Measurements from ENCODE around the gene EDN2.

Gene EDN2

GRCh38 chr1:41433501-41433900, 51.0 kb downstream of the EDN2 start:
- no peak for DNase-seq (ENCODE audit: low read depth, low spot score)
- Histone ChIP-seq H3K9ac (ENCODE audit: insufficient read length, low read depth) (no peak overlapping the region), H3K4me3 (ENCODE audit: insufficient read length, low read depth) (no peak overlapping the region), H3K9me3 (ENCODE audit: insufficient read depth, low read length) (no peaks in the 10 kb centered on the region), H3K4me1 (ENCODE audit: insufficient read depth, insufficient read length) (peaks cover 27% of the 10 kb centered on the region), H3K27me3 (ENCODE audit: insufficient read depth, insufficient read length) (no peaks in the 10 kb centered on the region), H3K36me3 (ENCODE audit: insufficient read depth, insufficient read length, low read length) (no peaks in the 10 kb centered on the region)
- TF ChIP-seq YY1 (IDR thresholded peaks at IDR 0.05; ENCODE audit: insufficient read depth, insufficient read length) (no peak), ZNF274 (IDR thresholded peaks at IDR 0.05; ENCODE audit: low read depth, low read length) (no peak), SUZ12 (IDR thresholded peaks at IDR 0.05; ENCODE audit: extremely low read depth, insufficient read depth, insufficient read length) (no peak)

- TF ChIP-seq YY1 (IDR thresholded peaks at IDR 0.05; ENCODE audit: insufficient read depth, insufficient read length) (no peak), SUZ12 (IDR thresholded peaks at IDR 0.05; ENCODE audit: extremely low read depth, insufficient read depth, insufficient read length) (no peak), ZNF274 (IDR thresholded peaks at IDR 0.05; ENCODE audit: low read depth, low read length) (no peak)
- peaks cover 27% of the 10 kb centered on the region for H3K4me1 ChIP-seq (ENCODE audit: insufficient read depth, insufficient read length)
- no peaks in the 10 kb centered on the region for H3K27me3 ChIP-seq (ENCODE audit: insufficient read depth, insufficient read length)
- H3K9ac ChIP-seq (ENCODE audit: insufficient read length, low read depth) = peak overlapping the region; percentile 24
- H3K36me3 ChIP-seq (ENCODE audit: insufficient read depth, insufficient read length, low read length) = no peaks in the 10 kb centered on the region
- no peaks in the 10 kb centered on the region for H3K9me3 ChIP-seq (ENCODE audit: insufficient read depth, low read length)
- no peak overlapping the region for H3K4me3 ChIP-seq (ENCODE audit: insufficient read length, low read depth)
- peak; percentile 93 for DNase-seq (ENCODE audit: low read depth, low spot score)
These were observed 51.8 kb downstream of the EDN2 start for GRCh38 chr1:41432481-41433280.

- H3K4me1 ChIP-seq (ENCODE audit: insufficient read depth, insufficient read length) = peaks cover 23% of the 10 kb centered on the region
- DNase-seq (ENCODE audit: low read depth, low spot score) = no peak
- TF ChIP-seq SUZ12 (IDR thresholded peaks at IDR 0.05; ENCODE audit: extremely low read depth, insufficient read depth, insufficient read length) (no peak), ZNF274 (IDR thresholded peaks at IDR 0.05; ENCODE audit: low read depth, low read length) (no peak)
These were observed 52.8 kb downstream of the EDN2 start for GRCh38 chr1:41431490-41432350.

GRCh38 chr1:41430582-41430981, 53.9 kb downstream of the EDN2 start:
- DNase-seq (ENCODE audit: low read depth, low spot score) = no peak
- Histone ChIP-seq H3K27me3 (ENCODE audit: insufficient read depth, insufficient read length) (no peaks in the 10 kb centered on the region), H3K4me3 (ENCODE audit: insufficient read length, low read depth) (no peak overlapping the region), H3K9ac (ENCODE audit: insufficient read length, low read depth) (no peak overlapping the region), H3K36me3 (ENCODE audit: insufficient read depth, insufficient read length, low read length) (no peaks in the 10 kb centered on the region), H3K9me3 (ENCODE audit: insufficient read depth, low read length) (no peaks in the 10 kb centered on the region), H3K4me1 (ENCODE audit: insufficient read depth, insufficient read length) (peaks cover 19% of the 10 kb centered on the region)
- no peak for TF ChIP-seq SUZ12 (IDR thresholded peaks at IDR 0.05; ENCODE audit: extremely low read depth, insufficient read depth, insufficient read length)
- TF ChIP-seq YY1 (IDR thresholded peaks at IDR 0.05; ENCODE audit: insufficient read depth, insufficient read length) = no peak
- TF ChIP-seq ZNF274 (IDR thresholded peaks at IDR 0.05; ENCODE audit: low read depth, low read length) = no peak

More at GRCh38 chr1:41431490-41432350, 52.8 kb downstream of the EDN2 start:
- no peaks in the 10 kb centered on the region for H3K9me3 ChIP-seq (ENCODE audit: insufficient read depth, low read length)
- H3K9ac ChIP-seq (ENCODE audit: insufficient read length, low read depth) = peak overlapping the region; percentile 21
- H3K27me3 ChIP-seq (ENCODE audit: insufficient read depth, insufficient read length) = no peaks in the 10 kb centered on the region
- H3K4me3 ChIP-seq (ENCODE audit: insufficient read length, low read depth) = no peak overlapping the region
- H3K36me3 ChIP-seq (ENCODE audit: insufficient read depth, insufficient read length, low read length) = no peaks in the 10 kb centered on the region

GRCh38 chr1:41430069-41430468, 54.4 kb downstream of the EDN2 start:
- no peaks in the 10 kb centered on the region for H3K9me3 ChIP-seq (ENCODE audit: insufficient read depth, low read length)
- DNase-seq (ENCODE audit: low read depth, low spot score) = no peak
- H3K4me1 ChIP-seq (ENCODE audit: insufficient read depth, insufficient read length) = peaks cover 16% of the 10 kb centered on the region
- TF ChIP-seq SUZ12 (IDR thresholded peaks at IDR 0.05; ENCODE audit: extremely low read depth, insufficient read depth, insufficient read length) (no peak), ZNF274 (IDR thresholded peaks at IDR 0.05; ENCODE audit: low read depth, low read length) (no peak), YY1 (IDR thresholded peaks at IDR 0.05; ENCODE audit: insufficient read depth, insufficient read length) (no peak)
- H3K36me3 ChIP-seq (ENCODE audit: insufficient read depth, insufficient read length, low read length) = no peaks in the 10 kb centered on the region
- H3K4me3 ChIP-seq (ENCODE audit: insufficient read length, low read depth) = no peak overlapping the region
- no peak overlapping the region for H3K9ac ChIP-seq (ENCODE audit: insufficient read length, low read depth)
- H3K27me3 ChIP-seq (ENCODE audit: insufficient read depth, insufficient read length) = no peaks in the 10 kb centered on the region

- no peak for DNase-seq (ENCODE audit: low read depth, low spot score)
- Histone ChIP-seq H3K36me3 (ENCODE audit: insufficient read depth, insufficient read length, low read length) (no peaks in the 10 kb centered on the region), H3K27me3 (ENCODE audit: insufficient read depth, insufficient read length) (no peaks in the 10 kb centered on the region), H3K9ac (ENCODE audit: insufficient read length, low read depth) (no peak overlapping the region), H3K9me3 (ENCODE audit: insufficient read depth, low read length) (no peaks in the 10 kb centered on the region), H3K4me3 (ENCODE audit: insufficient read length, low read depth) (no peak overlapping the region), H3K4me1 (ENCODE audit: insufficient read depth, insufficient read length) (peaks cover 15% of the 10 kb centered on the region)
- TF ChIP-seq SUZ12 (IDR thresholded peaks at IDR 0.05; ENCODE audit: extremely low read depth, insufficient read depth, insufficient read length) = no peak
- no peak for TF ChIP-seq ZNF274 (IDR thresholded peaks at IDR 0.05; ENCODE audit: low read depth, low read length)
- no peak for TF ChIP-seq YY1 (IDR thresholded peaks at IDR 0.05; ENCODE audit: insufficient read depth, insufficient read length)
These were observed 54.8 kb downstream of the EDN2 start for GRCh38 chr1:41429641-41430035.

Data from NT2/D1 (cell line).